Neural crest cell (in vitro differentiated cells): ENCODE measurements around the gene DTWD2. TPM values are rescaled to one million over a fixed set of nuclear protein-coding genes. Genes with fewer than 3 reads are reported as not detected.
A peak's percentile ranks its signal among the peaks of the same experiment; 100 is the strongest.
"Not testable (repeated sequence)": the region's sequence is repeated elsewhere in the genome, so short reads cannot be mapped to it uniquely, and the experiment has no call there.

Experiments
- DNase-seq: peaks from one replicate; pipeline ENCODE4 v3.0.0; 2021; ENCODE audit warnings: low read depth, mixed read lengths, low spot score
- H3K27ac Mint-ChIP-seq: one replicate; pipeline ENCODE4 v1.8.0; 2021; ENCODE audit warnings: mild to moderate bottlenecking, mixed read lengths; ENCODE audit not compliant: unreplicated experiment
- H3K27me3 Mint-ChIP-seq: 2 replicates; pipeline ENCODE4 v1.8.0; 2021; ENCODE audit warnings: low read depth, mild to moderate bottlenecking, mixed read lengths
- H3K36me3 Mint-ChIP-seq: 2 replicates; pipeline ENCODE4 v1.8.0; 2021; ENCODE audit warnings: low read depth, mild to moderate bottlenecking, mixed read lengths
- H3K4me1 Mint-ChIP-seq: 2 replicates; pipeline ENCODE4 v1.8.0; 2021; ENCODE audit warnings: mixed read lengths
- H3K4me3 Mint-ChIP-seq: one replicate; pipeline ENCODE4 v1.8.0; 2021; ENCODE audit warnings: mild to moderate bottlenecking, mixed read lengths
- H3K9me3 Mint-ChIP-seq: 2 replicates; pipeline ENCODE4 v1.8.0; 2021; ENCODE audit warnings: mixed read lengths
- CTCF ChIP-seq: fragments of 200-600 bp; sonication (generic); conservative IDR thresholded peaks from 2 replicates; pipeline ENCODE4 v1.5.0; 2021; ENCODE audit warnings: antibody characterized with exemption, mild to moderate bottlenecking
- total RNA-seq: library from RNA; stranded (reverse); gene quantifications from 2 replicates; pipeline ENCODE4 v1.2.1, GENCODE V29; 2021

Gene DTWD2
- total RNA-seq, 1 donor from 2014 or later: 4.6 TPM

- no peak for DNase-seq
- Mint-ChIP-seq H3K4me3 (no peak overlapping the region), H3K4me1 (no peaks in the 10 kb centered on the region), H3K27ac (no peak overlapping the region), H3K27me3 (no peaks in the 10 kb centered on the region), H3K36me3 (peaks cover 9% of the 10 kb centered on the region), H3K9me3 (peaks cover 13% of the 10 kb centered on the region)
- TF ChIP-seq CTCF: no peak
Measured at GRCh38 chr5:118994595-118994994, 6.2 kb upstream of the DTWD2 start.

- not testable (repeated sequence) for H3K27ac Mint-ChIP-seq, H3K4me1 Mint-ChIP-seq, DNase-seq, H3K4me3 Mint-ChIP-seq, H3K36me3 Mint-ChIP-seq, H3K27me3 Mint-ChIP-seq
- peaks cover 13% of the 10 kb centered on the region for H3K9me3 Mint-ChIP-seq
Measured at GRCh38 chr5:118993118-118993517, 4.8 kb upstream of the DTWD2 start.

GRCh38 chr5:118992055-118992454 is 3.7 kb upstream of the DTWD2 start:
- H3K27ac Mint-ChIP-seq, H3K27me3 Mint-ChIP-seq, DNase-seq, H3K4me3 Mint-ChIP-seq, H3K36me3 Mint-ChIP-seq: not testable (repeated sequence)
- H3K4me1 Mint-ChIP-seq: peaks cover 15% of the 10 kb centered on the region
- H3K9me3 Mint-ChIP-seq: peaks cover 11% of the 10 kb centered on the region

- Mint-ChIP-seq H3K36me3 (peaks cover 7% of the 10 kb centered on the region), H3K27me3 (no peaks in the 10 kb centered on the region), H3K9me3 (peaks cover 8% of the 10 kb centered on the region), H3K4me3 (peak overlapping the region; percentile 5), H3K27ac (no peak overlapping the region), H3K4me1 (peaks cover 18% of the 10 kb centered on the region)
- no peak for DNase-seq
- no peak for TF ChIP-seq CTCF
Measured at GRCh38 chr5:118990582-118990981, 2.2 kb upstream of the DTWD2 start.

- peak overlapping the region; percentile 68 for H3K4me3 Mint-ChIP-seq
Measured at GRCh38 chr5:118989816-118990215, 1.5 kb upstream of the DTWD2 start.

GRCh38 chr5:118988866-118989180 is 476 bp upstream of the DTWD2 start:
- no peak for DNase-seq
- TF ChIP-seq CTCF: no peak
- Mint-ChIP-seq H3K4me3 (peak overlapping the region; percentile 83), H3K36me3 (peaks cover 2% of the 10 kb centered on the region), H3K27ac (no peak overlapping the region), H3K9me3 (peaks cover 2% of the 10 kb centered on the region), H3K4me1 (peaks cover 18% of the 10 kb centered on the region), H3K27me3 (no peaks in the 10 kb centered on the region)

More at GRCh38 chr5:118989816-118990215, 1.5 kb upstream of the DTWD2 start:
- DNase-seq: no peak
- H3K27me3 Mint-ChIP-seq: no peaks in the 10 kb centered on the region
- no peak overlapping the region for H3K27ac Mint-ChIP-seq
- H3K36me3 Mint-ChIP-seq: peaks cover 2% of the 10 kb centered on the region
- H3K4me1 Mint-ChIP-seq: peaks cover 18% of the 10 kb centered on the region
- peaks cover 2% of the 10 kb centered on the region for H3K9me3 Mint-ChIP-seq
- no peak for TF ChIP-seq CTCF

GRCh38 chr5:118984602-118985001 is 3.7 kb downstream of the DTWD2 start:
- peaks cover 2% of the 10 kb centered on the region for H3K9me3 Mint-ChIP-seq
- no peak for DNase-seq
- H3K27me3 Mint-ChIP-seq: no peaks in the 10 kb centered on the region
- no peak overlapping the region for H3K4me3 Mint-ChIP-seq
- TF ChIP-seq CTCF: no peak
- no peak overlapping the region for H3K27ac Mint-ChIP-seq
- peaks cover 3% of the 10 kb centered on the region for H3K36me3 Mint-ChIP-seq
- peaks cover 18% of the 10 kb centered on the region for H3K4me1 Mint-ChIP-seq
